ENCODE data around the gene SYP.
"Not testable (repeated sequence)": the region's sequence is repeated elsewhere in the genome, so short reads cannot be mapped to it uniquely, and the experiment has no call there.

The SYP gene

GRCh38 chrX:49155900-49156837, 43.8 kb downstream of the SYP start:
- Mint-ChIP-seq H3K27me3 (no peaks in the 10 kb centered on the region), H3K36me3 (ENCODE audit: low read depth) (no peaks in the 10 kb centered on the region), H3K27ac (peak overlapping the region; percentile 97), H3K4me1 (ENCODE audit: low read depth) (peaks cover 18% of the 10 kb centered on the region), H3K4me3 (peak overlapping the region; percentile 89), H3K9me3 (no peaks in the 10 kb centered on the region)

GRCh38 chrX:49155243-49155899, 44.6 kb downstream of the SYP start:
- H3K36me3 Mint-ChIP-seq (ENCODE audit: low read depth) = no peaks in the 10 kb centered on the region
- no peaks in the 10 kb centered on the region for H3K27me3 Mint-ChIP-seq
- peak overlapping the region; percentile 89 for H3K4me3 Mint-ChIP-seq
- no peaks in the 10 kb centered on the region for H3K9me3 Mint-ChIP-seq
- H3K4me1 Mint-ChIP-seq (ENCODE audit: low read depth) = peaks cover 18% of the 10 kb centered on the region
- H3K27ac Mint-ChIP-seq = peak overlapping the region; percentile 97

GRCh38 chrX:49153467-49153866, 46.5 kb downstream of the SYP start:
- Mint-ChIP-seq H3K9me3 (no peaks in the 10 kb centered on the region), H3K36me3 (ENCODE audit: low read depth) (no peaks in the 10 kb centered on the region), H3K27me3 (no peaks in the 10 kb centered on the region), H3K27ac (no peak overlapping the region), H3K4me1 (ENCODE audit: low read depth) (peaks cover 18% of the 10 kb centered on the region), H3K4me3 (no peak overlapping the region)

- H3K9me3 Mint-ChIP-seq; H3K4me1 Mint-ChIP-seq (ENCODE audit: low read depth); H3K27me3 Mint-ChIP-seq; H3K36me3 Mint-ChIP-seq (ENCODE audit: low read depth); H3K27ac Mint-ChIP-seq; H3K4me3 Mint-ChIP-seq: not testable (repeated sequence)
These were observed 50.7 kb downstream of the SYP start for GRCh38 chrX:49149291-49149690.

GRCh38 chrX:49148390-49149100, 51.4 kb downstream of the SYP start:
- not testable (repeated sequence) for H3K4me1 Mint-ChIP-seq (ENCODE audit: low read depth); H3K9me3 Mint-ChIP-seq; H3K27me3 Mint-ChIP-seq; H3K36me3 Mint-ChIP-seq (ENCODE audit: low read depth); H3K27ac Mint-ChIP-seq; H3K4me3 Mint-ChIP-seq

- Mint-ChIP-seq H3K27me3 (no peaks in the 10 kb centered on the region), H3K9me3 (no peaks in the 10 kb centered on the region), H3K27ac (no peak overlapping the region), H3K36me3 (ENCODE audit: low read depth) (no peaks in the 10 kb centered on the region), H3K4me3 (no peak overlapping the region), H3K4me1 (ENCODE audit: low read depth) (no peaks in the 10 kb centered on the region)
These were observed 52.1 kb downstream of the SYP start for GRCh38 chrX:49147936-49148335.

GRCh38 chrX:49147282-49147681, 52.7 kb downstream of the SYP start:
- H3K4me1 Mint-ChIP-seq (ENCODE audit: low read depth) = no peaks in the 10 kb centered on the region
- H3K27ac Mint-ChIP-seq = no peak overlapping the region
- no peaks in the 10 kb centered on the region for H3K36me3 Mint-ChIP-seq (ENCODE audit: low read depth)
- no peak overlapping the region for H3K4me3 Mint-ChIP-seq
- no peaks in the 10 kb centered on the region for H3K27me3 Mint-ChIP-seq
- no peaks in the 10 kb centered on the region for H3K9me3 Mint-ChIP-seq

GRCh38 chrX:49143154-49143553, 56.8 kb downstream of the SYP start:
- not testable (repeated sequence) for H3K4me3 Mint-ChIP-seq; H3K4me1 Mint-ChIP-seq (ENCODE audit: low read depth); H3K9me3 Mint-ChIP-seq; H3K36me3 Mint-ChIP-seq (ENCODE audit: low read depth); H3K27ac Mint-ChIP-seq; H3K27me3 Mint-ChIP-seq

GRCh38 chrX:49142264-49142663, 57.7 kb downstream of the SYP start:
- H3K27me3 Mint-ChIP-seq; H3K27ac Mint-ChIP-seq; H3K36me3 Mint-ChIP-seq (ENCODE audit: low read depth); H3K4me3 Mint-ChIP-seq; H3K9me3 Mint-ChIP-seq; H3K4me1 Mint-ChIP-seq (ENCODE audit: low read depth): not testable (repeated sequence)

- Mint-ChIP-seq H3K4me1 (ENCODE audit: low read depth) (no peaks in the 10 kb centered on the region), H3K27me3 (no peaks in the 10 kb centered on the region), H3K4me3 (no peak overlapping the region), H3K36me3 (ENCODE audit: low read depth) (no peaks in the 10 kb centered on the region), H3K9me3 (no peaks in the 10 kb centered on the region), H3K27ac (no peak overlapping the region)
These were observed 60.3 kb downstream of the SYP start for GRCh38 chrX:49139713-49140112.
